Measurements from ENCODE around the gene MICAL3.
A peak's percentile ranks its signal among the peaks of the same experiment; 100 is the strongest.

The MICAL3 gene

GRCh38 chr22:17835256-17835655 is 189.1 kb downstream of the MICAL3 start:
- TF ChIP-seq, protein P1, sequence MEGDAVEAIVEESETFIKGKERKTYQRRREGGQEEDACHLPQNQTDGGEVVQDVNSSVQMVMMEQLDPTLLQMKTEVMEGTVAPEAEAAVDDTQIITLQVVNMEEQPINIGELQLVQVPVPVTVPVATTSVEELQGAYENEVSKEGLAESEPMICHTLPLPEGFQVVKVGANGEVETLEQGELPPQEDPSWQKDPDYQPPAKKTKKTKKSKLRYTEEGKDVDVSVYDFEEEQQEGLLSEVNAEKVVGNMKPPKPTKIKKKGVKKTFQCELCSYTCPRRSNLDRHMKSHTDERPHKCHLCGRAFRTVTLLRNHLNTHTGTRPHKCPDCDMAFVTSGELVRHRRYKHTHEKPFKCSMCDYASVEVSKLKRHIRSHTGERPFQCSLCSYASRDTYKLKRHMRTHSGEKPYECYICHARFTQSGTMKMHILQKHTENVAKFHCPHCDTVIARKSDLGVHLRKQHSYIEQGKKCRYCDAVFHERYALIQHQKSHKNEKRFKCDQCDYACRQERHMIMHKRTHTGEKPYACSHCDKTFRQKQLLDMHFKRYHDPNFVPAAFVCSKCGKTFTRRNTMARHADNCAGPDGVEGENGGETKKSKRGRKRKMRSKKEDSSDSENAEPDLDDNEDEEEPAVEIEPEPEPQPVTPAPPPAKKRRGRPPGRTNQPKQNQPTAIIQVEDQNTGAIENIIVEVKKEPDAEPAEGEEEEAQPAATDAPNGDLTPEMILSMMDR (conservative IDR thresholded peaks at IDR 0.05; ENCODE audit: low read length) = no peak
- H3K4me3 ChIP-seq (ENCODE audit: low read length) = no peak overlapping the region
- DNase-seq (ENCODE audit: low read depth) = no peak

DNA sequence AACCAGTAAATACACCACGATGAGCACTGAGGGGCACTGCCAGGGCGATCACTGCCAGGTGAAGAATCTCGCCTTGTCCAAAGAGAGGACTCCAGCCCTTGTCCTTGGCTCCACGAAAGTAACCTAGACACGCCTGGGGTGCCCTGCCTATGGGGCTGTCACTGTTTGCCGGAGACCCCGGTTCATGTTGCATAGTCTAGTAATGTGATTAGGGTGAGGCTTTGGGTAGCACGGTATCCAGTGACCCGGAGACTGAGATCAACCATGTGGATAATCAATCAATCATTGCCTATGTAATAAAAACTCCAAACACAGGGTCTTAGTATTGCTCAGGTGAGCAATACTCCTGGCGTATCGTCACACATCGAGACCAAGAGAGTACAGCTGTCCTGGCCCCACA is 190.9 kb downstream of the MICAL3 start:
- no peak for DNase-seq (ENCODE audit: low read depth)
- no peak overlapping the region for H3K4me3 ChIP-seq (ENCODE audit: low read length)
- TF ChIP-seq, protein P1 (conservative IDR thresholded peaks at IDR 0.05; ENCODE audit: low read length) = no peak

GRCh38 chr22:17832665-17833064 is 191.7 kb downstream of the MICAL3 start:
- no peak for DNase-seq (ENCODE audit: low read depth)
- no peak overlapping the region for H3K4me3 ChIP-seq (ENCODE audit: low read length)
- TF ChIP-seq, protein P1 (conservative IDR thresholded peaks at IDR 0.05; ENCODE audit: low read length) = no peak

- peak overlapping the region; percentile 23; the same call in 1 of the 2 replicates for H3K4me3 ChIP-seq (ENCODE audit: low read length)
Measured at GRCh38 chr22:17831501-17832251, 192.7 kb downstream of the MICAL3 start.

DNA sequence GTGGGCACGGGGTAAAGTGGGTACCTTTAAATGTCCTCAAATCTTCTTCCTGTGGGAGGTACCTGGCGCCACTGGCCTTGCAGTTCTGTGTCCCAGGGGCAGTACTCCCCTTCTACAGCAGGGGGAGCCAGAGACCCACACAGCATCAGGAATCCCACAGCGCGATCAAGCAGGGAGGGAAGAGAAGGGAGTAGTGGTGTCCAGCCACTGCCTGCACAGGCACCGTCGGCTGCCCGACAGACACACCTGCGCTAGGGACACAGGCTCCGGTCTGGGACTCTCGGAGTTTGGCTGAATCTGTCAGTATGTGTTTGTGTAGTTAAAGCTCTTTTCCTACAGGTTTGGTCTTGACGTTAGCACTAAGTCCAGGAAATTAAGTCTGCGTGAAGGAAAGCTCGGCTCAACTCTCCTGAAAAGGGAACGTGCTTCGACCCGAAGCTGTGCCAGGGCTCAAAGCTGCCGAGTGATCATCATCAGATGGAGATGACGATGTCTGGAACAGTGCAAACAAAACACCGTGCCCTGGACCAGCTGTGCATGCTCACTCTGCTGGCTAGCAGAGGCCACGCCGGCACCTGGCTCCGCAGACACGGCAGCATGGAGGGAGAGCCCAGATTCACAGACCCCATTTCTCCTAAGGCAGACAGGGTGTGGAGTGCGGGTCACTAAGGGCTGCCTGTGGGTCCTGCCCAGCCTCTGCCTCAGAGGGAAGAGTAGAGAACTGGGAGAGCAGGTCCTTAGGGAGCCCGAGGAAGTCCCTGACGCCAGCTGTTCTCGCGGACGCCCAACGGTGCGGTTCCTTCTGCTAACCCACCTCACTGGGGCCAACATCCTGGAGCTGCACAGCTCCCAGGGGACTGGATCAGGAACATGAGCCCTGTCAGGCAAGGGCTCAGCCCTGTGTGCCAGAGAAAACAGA is 194.1 kb downstream of the MICAL3 start:
- no peak overlapping the region for H3K4me3 ChIP-seq (ENCODE audit: low read length)
- DNase-seq (ENCODE audit: low read depth) = peak; percentile 70
- TF ChIP-seq, protein P1 (conservative IDR thresholded peaks at IDR 0.05; ENCODE audit: low read length) = peak; percentile 99

More at GRCh38 chr22:17831501-17832251, 192.7 kb downstream of the MICAL3 start:
- DNase-seq (ENCODE audit: low read depth) = peak; percentile 45
- TF ChIP-seq, protein P1 (conservative IDR thresholded peaks at IDR 0.05; ENCODE audit: low read length) = no peak

DNA sequence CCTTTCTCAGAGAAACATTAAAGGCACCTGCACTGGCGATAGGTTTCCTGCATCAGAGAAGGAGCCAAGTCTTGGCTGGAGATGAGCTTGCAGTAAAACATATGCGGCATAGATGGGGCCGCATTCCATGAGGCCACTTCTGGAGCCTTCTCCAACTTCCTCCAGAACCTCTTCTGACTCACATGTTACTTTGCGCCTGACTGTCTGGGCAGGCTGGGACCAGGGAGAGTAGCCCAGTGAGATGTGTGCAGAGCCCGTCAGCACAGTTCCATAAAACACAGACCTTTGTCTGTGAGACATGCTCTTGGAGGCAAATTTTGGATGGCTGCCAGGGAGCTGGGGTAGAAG is 194.7 kb downstream of the MICAL3 start:
- DNase-seq (ENCODE audit: low read depth) = peak; percentile 63
- TF ChIP-seq, protein P1 (conservative IDR thresholded peaks at IDR 0.05; ENCODE audit: low read length) = no peak
- H3K4me3 ChIP-seq (ENCODE audit: low read length) = no peak overlapping the region
